ENCODE results near the gene MEG3.

DNA sequence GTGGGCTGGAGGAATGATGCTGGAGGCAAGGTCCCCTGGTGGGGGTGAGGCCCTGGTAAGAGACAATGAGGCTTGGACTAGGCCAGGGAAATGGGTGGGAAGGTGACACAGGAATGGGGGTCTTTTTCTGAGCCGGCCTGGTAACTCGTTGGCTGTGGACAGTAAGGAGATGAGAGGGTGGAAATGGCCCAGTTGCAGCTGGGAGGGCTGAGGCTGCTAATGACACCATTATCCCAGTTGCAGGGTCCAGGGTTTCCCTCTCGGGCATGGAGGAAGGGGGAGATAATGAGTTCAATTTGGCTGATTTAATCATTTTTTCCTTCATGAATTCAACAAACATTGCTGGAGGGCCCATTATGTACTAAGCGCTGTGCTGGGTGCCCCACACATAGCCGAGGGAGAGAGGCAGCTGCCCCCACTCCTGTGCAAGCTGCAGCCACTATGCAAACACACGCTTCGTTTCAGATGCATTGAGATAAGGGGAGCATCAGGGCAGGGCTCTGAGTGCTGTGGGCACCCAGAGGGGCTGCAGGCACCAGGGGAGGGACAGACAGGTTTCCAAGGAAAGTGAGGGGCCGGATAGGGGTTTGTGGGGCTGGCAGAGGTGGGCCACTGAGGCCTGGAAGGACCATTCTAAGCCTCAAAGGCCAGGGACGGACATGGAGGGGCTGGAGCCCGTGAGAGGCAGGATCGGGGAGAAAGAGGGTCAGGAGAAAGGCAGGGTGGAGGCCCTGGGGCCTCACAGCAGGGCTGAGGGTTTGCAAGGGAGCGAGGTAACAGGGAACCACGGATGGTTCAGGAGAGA lies 43.2 kb upstream of the MEG3 start:
- no peak for TF ChIP-seq CTCF (IDR thresholded peaks at IDR 0.05)
- no peak for TF ChIP-seq POLR2A (IDR thresholded peaks at IDR 0.05)

All from thyroid gland (tissue), 4 donors.